Measurements from ENCODE around the gene AFAP1L2. TPM values are rescaled to one million over a fixed set of nuclear protein-coding genes. Genes with fewer than 3 reads are reported as not detected.
A peak's percentile ranks its signal among the peaks of the same experiment; 100 is the strongest.

AFAP1L2 gene
- total RNA-seq, 1 donor from 2014 or later: 29.5 TPM

DNA sequence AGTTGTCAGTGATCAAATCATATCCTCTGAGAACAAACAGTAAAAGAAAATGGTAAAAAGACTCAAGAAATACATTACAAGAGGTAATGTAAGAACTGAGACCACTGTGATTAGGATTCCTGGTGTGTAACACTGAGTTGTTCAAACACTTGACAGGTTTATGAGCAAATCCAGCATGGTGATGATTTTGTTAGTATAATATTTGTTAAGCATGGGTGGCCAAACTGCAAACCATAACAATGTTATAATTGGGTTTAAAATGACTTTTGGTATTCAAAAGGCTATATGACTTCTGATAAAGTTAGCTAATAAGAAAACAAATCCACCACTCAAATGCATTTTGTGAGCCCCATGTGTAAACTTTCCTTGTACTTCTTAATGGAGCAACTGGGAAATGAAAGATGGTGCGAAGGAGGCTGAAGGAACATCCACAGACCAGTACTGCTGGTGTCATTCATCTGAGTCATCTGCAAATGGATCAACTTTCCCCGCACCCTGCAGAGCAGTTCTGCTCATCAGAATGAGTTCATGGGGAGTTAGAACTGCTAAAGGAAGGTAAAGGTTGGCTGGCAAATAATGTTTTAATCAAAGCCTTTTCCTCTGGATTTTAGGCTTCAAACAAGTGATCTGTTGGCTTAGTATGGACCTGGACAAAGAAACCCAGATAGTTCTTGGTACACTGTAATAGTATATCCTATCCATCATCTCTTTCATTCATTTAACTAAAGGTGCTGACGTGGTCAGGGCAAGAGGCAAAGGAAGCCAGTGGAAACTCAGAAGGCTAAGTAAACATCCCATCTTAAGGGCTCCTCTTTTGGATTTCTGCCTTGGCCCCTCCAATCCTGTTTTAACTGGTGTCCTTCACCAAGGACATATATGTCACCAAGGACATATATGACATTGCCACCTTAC is 45.0 kb downstream of the AFAP1L2 start:
- Histone ChIP-seq H3K36me3 (no peaks in the 10 kb centered on the region), H3K27ac (no peak overlapping the region), H3K27me3 (no peaks in the 10 kb centered on the region), H3K4me1 (peaks cover 13% of the 10 kb centered on the region), H3K9me3 (no peaks in the 10 kb centered on the region), H3K4me3 (no peak overlapping the region)
- TF ChIP-seq POLR2A (IDR thresholded peaks at IDR 0.05) (no peak), POLR2AphosphoS5 (IDR thresholded peaks at IDR 0.05; ENCODE audit: insufficient read depth in 1 of 2, low read depth in 1 of 2) (no peak)
- TF ChIP-seq, protein P1, sequence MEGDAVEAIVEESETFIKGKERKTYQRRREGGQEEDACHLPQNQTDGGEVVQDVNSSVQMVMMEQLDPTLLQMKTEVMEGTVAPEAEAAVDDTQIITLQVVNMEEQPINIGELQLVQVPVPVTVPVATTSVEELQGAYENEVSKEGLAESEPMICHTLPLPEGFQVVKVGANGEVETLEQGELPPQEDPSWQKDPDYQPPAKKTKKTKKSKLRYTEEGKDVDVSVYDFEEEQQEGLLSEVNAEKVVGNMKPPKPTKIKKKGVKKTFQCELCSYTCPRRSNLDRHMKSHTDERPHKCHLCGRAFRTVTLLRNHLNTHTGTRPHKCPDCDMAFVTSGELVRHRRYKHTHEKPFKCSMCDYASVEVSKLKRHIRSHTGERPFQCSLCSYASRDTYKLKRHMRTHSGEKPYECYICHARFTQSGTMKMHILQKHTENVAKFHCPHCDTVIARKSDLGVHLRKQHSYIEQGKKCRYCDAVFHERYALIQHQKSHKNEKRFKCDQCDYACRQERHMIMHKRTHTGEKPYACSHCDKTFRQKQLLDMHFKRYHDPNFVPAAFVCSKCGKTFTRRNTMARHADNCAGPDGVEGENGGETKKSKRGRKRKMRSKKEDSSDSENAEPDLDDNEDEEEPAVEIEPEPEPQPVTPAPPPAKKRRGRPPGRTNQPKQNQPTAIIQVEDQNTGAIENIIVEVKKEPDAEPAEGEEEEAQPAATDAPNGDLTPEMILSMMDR (IDR thresholded peaks at IDR 0.05): no peak
- DNase-seq (ENCODE audit: extremely low spot score in 2 of 2): no peak
- intact Hi-C loops (cut with DNase I): no loop called here

DNA sequence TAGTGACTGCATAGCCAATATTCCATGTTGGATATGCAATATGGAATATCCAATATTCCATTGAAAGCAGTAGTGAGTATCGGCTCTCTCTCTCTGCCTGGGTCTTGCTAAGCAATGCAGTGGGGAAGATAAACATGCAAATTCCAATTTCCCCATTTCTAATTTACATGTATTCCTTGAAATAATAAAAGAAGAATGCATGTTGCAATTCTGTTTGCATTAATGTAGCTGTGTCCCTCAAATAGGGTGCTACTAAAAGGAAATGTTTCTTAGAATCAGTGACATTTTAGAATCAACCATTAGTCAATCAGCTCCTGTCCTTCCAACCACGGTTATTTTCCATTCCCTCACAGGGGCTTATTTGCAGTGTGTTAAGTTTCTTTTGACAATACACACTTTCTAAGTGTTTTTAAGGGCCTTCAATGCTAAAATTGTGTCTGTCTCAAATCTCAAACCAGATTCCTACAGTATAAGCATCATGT is 46.7 kb downstream of the AFAP1L2 start:
- DNase-seq (ENCODE audit: extremely low spot score in 2 of 2): no peak
- peak overlapping the region; percentile 51 for H3K27ac ChIP-seq
- H3K27me3 ChIP-seq: no peaks in the 10 kb centered on the region
- TF ChIP-seq POLR2A (IDR thresholded peaks at IDR 0.05): no peak
- H3K9me3 ChIP-seq: no peaks in the 10 kb centered on the region
- H3K4me3 ChIP-seq: no peak overlapping the region
- H3K4me1 ChIP-seq: peaks cover 13% of the 10 kb centered on the region
- H3K36me3 ChIP-seq: no peaks in the 10 kb centered on the region
- intact Hi-C loops (cut with DNase I): no loop called here

GRCh38 chr10:114356751-114357514 is 47.4 kb downstream of the AFAP1L2 start:
- Histone ChIP-seq H3K4me3 (no peak overlapping the region), H3K27me3 (no peaks in the 10 kb centered on the region), H3K36me3 (no peaks in the 10 kb centered on the region), H3K4me1 (peaks cover 13% of the 10 kb centered on the region), H3K9me3 (no peaks in the 10 kb centered on the region), H3K27ac (peak overlapping the region; percentile 51)
- TF ChIP-seq, protein P1 (IDR thresholded peaks at IDR 0.05): no peak
- TF ChIP-seq POLR2AphosphoS5 (IDR thresholded peaks at IDR 0.05; ENCODE audit: insufficient read depth in 1 of 2, low read depth in 1 of 2): peak in 1 of 2 donors; percentile 72
- no peak for DNase-seq (ENCODE audit: extremely low spot score in 2 of 2)
- intact Hi-C loops (cut with DNase I): no loop called here

DNA sequence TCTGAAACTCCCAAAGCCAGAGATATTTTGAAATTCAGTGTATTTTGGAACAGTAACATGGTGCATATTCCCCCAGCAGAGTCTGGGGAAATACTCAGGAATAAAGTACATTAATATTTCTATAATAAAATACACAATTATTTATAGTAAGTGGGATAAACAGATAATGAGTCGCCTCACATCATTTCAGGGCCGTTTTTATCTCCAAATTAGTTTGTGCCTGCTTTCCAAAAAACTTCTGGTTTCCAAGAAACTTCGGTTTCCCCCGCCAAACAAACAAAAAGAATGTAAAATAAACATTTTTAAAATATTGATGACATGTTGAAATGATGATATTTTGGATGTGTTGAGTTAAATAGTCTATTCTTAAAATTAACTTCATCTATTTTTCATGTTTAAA is 48.2 kb downstream of the AFAP1L2 start:
- DNase-seq (ENCODE audit: extremely low spot score in 2 of 2): no peak
- intact Hi-C loops (cut with DNase I): no loop called here
- no peaks in the 10 kb centered on the region for H3K27me3 ChIP-seq
- H3K4me3 ChIP-seq: no peak overlapping the region
- H3K36me3 ChIP-seq: no peaks in the 10 kb centered on the region
- no peaks in the 10 kb centered on the region for H3K9me3 ChIP-seq
- peaks cover 19% of the 10 kb centered on the region for H3K4me1 ChIP-seq
- peak overlapping the region; percentile 51 for H3K27ac ChIP-seq
- TF ChIP-seq POLR2AphosphoS5 (IDR thresholded peaks at IDR 0.05; ENCODE audit: insufficient read depth in 1 of 2, low read depth in 1 of 2) (no peak), POLR2A (IDR thresholded peaks at IDR 0.05) (no peak)
- TF ChIP-seq, protein P1 (IDR thresholded peaks at IDR 0.05): no peak

DNA sequence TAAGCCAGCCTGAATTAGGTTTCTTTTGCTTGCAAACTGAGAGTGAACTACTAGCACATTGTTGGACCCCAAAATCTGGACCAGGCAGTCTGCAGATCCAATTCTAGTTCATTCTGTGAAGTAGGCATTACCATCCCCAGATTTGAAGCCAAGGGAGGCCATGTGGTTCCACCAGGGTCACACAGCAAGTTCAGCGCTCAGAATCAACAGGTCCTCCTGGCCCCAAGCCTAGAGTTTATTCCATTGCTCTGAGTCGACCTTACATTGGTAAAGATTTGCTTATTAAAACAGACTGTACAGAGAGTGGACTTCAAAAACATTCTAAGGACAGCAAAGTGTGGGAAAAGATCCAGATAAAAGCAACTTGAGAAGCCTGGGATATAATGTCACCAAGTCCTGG is 50.9 kb downstream of the AFAP1L2 start:
- H3K36me3 ChIP-seq: no peaks in the 10 kb centered on the region
- DNase-seq (ENCODE audit: extremely low spot score in 2 of 2): no peak
- no peak overlapping the region for H3K4me3 ChIP-seq
- intact Hi-C loops (cut with DNase I): no loop called here
- H3K27me3 ChIP-seq: no peaks in the 10 kb centered on the region
- H3K27ac ChIP-seq: no peak overlapping the region
- peaks cover 36% of the 10 kb centered on the region for H3K4me1 ChIP-seq
- TF ChIP-seq POLR2AphosphoS5 (IDR thresholded peaks at IDR 0.05; ENCODE audit: insufficient read depth in 1 of 2, low read depth in 1 of 2): no peak
- H3K9me3 ChIP-seq: no peaks in the 10 kb centered on the region

Measured in vagina (tissue), 2 donors.